Measurements from ENCODE around the gene ALDH18A1.
A peak's percentile ranks its signal among the peaks of the same experiment; 100 is the strongest.

ALDH18A1 gene

DNA sequence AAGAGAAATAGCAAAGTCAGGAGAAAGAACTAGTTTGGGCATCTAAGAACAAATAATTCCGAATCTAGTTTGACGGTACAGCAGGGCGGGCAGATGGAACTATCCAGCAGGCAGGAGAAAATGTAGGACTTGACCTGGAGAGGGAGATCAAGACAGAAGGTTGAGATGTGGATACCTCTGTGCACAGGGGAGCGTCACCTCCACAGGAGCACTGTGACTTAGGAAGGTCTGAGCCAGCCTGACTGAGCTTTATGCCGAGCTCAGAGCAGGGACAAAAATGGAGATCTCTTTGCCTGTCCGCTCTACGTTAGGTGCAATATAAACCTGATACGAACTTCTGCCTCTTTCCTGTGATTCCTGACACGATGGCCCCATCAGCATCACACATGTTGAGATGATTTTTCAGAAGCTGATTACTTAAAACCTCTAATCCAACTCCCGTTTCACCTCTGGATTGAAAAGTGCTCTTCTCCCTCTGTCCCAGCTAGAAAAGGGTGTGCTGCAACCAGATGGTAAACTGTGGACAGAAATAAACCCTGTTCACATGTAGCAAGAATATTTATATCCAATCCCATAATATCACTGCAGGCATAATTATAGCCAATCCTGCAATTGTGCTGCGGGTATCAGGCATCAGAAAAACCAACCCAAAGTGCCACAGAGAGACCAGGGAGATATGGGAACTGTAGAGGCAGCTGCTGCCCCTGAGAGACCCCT is 81.7 kb downstream of the ALDH18A1 start:
- DNase-seq: no peak

GRCh38 chr10:95573964-95574604 is 82.4 kb downstream of the ALDH18A1 start:
- no peak for DNase-seq

- no peak for DNase-seq
Observed at GRCh38 chr10:95573527-95573926, 83.0 kb downstream of the ALDH18A1 start.

- no peak for DNase-seq
Observed at GRCh38 chr10:95572131-95572820, 84.2 kb downstream of the ALDH18A1 start.

DNA sequence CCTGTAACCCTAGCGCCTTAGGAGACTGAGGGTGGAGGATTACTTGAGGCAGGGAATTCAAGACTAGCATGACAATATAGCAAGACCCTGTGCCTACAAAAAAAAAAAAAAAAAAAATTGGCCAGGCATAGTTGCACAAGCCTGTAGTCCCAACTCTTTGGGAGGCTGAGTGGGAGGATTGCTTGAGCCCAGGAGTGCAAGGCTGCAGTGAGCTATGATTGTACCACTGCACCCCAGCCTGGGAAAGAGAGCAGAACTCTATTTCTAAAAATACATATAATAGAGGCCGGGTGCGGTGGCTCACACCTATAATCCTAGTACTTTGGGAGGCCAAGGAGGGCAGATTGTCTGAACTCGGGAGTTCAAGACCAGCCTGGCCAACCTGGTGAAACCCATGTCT is 85.1 kb downstream of the ALDH18A1 start:
- DNase-seq: no peak

DNA sequence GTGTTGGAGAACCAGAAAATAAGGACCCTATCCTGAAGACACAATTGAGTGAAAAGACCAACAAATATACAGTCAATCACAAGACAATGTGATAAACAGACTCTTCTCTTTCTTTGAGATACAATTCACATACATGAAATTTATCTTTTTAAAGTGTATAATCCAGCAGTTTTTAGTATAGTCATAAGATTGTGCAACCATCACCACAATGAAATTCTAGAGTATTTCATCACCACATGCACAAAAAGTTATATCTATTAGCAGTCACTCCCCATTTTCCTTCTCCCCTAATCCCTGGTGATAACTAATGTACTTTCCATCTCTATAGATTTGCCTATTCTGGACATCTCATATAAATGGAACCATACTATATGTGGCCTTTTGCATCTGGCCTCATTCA is 87.1 kb downstream of the ALDH18A1 start:
- no peak for DNase-seq

DNA sequence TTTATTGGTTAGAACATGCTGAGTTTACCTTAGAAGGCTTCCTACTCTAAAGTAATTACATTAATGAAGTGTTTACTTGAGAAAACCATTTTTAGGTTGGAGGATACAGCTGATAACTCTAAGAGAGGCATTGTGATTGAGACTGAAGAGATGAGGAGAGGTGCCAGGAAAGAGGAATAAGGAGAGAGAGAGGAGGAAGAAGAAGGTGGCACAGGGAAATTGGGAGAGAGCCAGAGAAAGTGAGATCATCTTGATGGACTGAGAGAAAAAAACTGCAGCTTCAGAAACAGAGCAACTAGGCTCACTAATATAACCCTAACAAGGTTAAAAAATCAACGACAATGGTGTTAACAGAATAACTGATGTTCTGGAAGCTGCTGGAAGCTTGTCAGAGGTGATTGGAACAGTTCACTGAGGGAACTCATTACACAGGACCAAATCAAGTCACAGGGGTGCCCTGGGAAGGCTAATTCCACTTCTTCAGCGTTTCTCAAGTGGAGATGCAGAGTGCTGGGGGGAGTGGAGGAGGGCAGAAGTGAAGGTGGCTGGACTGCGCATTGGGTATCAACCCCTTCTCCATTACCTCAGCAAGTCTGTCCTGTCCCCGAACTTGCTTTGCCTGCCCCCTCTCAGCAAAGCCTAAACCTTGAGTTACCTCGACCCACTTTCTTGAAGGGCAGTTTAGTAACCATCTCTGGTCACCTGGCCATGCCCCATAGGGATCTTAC is 88.4 kb downstream of the ALDH18A1 start:
- DNase-seq: no peak

- no peak for DNase-seq
Observed at GRCh38 chr10:95566136-95566535, 90.4 kb downstream of the ALDH18A1 start.

- DNase-seq: no peak
Observed at GRCh38 chr10:95565336-95565735, 91.2 kb downstream of the ALDH18A1 start.

DNA sequence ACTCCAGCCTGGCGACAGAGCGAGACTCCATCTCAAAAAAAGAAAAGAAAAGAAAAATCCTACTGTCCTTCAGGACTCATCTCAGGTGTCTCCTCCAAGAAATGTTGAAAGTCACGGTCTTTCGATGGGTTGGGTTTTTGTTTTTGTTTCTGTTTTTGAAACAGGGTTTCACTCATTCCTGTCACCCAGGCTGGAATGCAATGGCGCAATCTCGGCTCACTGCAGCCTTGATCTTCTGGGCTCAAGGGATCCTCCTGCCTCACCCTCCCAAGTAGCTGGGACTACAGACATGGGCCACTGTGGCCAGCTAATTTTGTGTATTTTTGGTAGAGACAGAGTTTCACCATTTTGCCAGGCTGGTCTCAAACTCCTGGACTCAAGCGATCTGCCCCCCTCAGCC is 92.2 kb downstream of the ALDH18A1 start:
- DNase-seq: no peak

DNA sequence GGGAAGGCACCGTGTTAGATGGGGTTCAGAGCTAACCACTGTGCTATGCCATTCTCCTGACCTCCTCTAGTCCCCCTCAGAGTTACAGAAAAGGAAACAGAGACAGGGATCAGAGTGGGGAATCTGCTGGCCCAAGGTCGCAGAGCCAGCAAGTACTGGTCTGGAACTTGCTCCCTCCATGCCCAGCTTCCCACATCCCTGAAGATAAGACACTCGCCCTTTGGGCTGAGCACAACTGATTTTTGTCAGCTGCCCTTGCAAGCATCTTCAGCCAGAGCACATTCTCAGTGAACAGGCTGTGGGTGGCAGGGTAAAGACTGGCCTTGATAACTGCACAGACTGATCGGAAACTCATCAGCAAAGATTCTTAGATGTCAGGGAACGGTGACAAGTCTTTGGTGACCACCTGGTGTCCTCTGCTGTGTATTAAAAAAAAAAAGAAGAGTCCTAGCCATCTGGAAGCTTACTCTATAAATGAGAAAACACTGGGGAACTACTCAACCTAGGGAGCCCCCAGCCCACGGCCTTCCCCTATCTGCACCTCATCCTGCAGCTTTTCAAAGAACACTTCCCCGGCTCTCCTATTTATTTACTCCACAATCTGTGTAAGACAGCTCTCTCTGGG is 94.1 kb downstream of the ALDH18A1 start:
- no peak for DNase-seq

- no peak for DNase-seq
Observed at GRCh38 chr10:95561864-95562177, 94.7 kb downstream of the ALDH18A1 start.

- DNase-seq: peak; percentile 85
Observed at GRCh38 chr10:95561177-95561863, 95.2 kb downstream of the ALDH18A1 start, which contains the start of gene SORBS1. Gene SORBS1, minus strand, starts transcription at chr10:95561371. Its CDS starts 120,236 bp downstream, at chr10:95441135.

- DNase-seq: peak; percentile 52
Observed at GRCh38 chr10:95560278-95561176, 96.0 kb downstream of the ALDH18A1 start.

DNA sequence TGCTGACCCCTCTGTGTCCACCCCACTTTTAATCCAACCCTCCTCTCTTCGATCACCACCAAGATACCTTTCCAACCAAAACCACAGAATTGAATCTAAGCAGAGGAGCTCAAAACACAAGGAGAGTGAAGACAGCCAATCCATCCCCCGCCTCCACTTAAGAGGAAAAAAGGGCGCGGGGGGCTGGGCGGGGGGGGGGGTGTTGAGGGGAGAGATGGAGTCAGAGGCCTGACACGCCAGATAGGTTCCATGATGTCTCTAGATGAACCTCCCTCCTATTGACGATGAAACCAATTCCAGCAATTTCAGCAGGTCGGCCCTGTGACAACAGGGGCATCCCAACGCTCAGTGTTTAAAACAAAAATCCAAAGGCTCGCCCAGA is 96.6 kb downstream of the ALDH18A1 start:
- DNase-seq: no peak

DNA sequence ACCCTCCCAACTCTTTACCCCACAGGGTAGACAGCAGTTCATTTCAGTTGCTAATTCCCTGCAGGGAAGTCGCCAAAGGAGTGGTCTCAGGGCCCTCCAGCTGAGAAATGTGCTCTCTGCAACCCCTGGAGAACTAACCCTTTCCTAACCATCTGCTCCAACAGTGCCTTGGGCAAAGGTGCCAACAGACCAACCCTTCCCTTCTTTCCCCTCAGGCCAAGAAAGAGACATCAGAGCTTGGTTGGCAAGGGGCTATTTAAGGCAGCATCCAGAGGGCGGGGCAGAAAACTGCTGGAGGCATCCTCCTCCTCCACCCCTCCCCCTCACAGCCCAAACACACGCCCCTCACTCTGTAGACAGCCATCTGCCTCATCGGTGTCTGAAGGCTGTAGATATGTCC is 97.0 kb downstream of the ALDH18A1 start:
- DNase-seq: no peak

GRCh38 chr10:95558593-95559320 is 97.8 kb downstream of the ALDH18A1 start:
- no peak for DNase-seq

DNA sequence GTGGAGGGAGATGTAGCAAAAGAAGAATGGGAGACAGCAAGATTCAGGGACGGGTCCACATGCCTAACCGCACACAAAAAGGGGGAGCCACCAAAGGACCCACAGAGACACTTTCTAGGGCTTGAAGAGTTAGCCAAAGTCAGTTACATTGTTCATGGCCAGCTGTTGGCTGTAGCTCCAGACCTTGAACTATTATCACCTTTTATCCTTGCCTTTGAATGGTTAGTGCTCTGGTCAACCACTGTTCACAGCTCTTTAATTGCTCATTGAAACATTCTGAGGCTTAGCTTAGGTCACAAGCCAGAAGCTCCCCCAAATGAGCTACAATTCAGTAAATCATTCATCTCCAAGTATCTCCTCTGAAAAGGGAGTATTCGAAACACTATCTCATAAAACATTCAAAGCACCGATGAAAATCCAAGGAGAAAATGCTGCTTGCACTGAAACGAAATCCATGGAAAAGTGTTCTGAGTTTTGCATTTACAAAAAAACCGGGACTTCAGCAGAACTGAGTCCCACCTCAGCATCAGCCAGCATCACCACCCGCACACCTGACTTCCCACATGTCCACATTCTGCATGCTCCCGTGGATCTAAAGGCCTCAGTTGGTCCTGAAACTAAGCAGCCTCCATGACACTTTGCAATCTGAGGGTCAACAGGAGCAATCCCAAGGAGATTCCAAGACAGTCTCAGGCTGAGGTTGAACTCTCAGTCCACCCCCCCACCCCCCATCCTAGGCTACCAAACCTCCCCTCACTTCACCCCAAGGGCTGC is 99.3 kb downstream of the ALDH18A1 start:
- DNase-seq: no peak
